C4-2B (cell line): ENCODE data around the gene AHRR.
"Not testable (repeated sequence)": the region's sequence is repeated elsewhere in the genome, so short reads cannot be mapped to it uniquely, and the experiment has no call there.

Experiments
- ZFX ChIP-seq: fragments of 450-650 bp; IDR thresholded peaks from 2 replicates; pipeline ENCODE4 v1.6.1; 2017
- TF ChIP-seq, protein P1 (sequence below): fragments of 450-650 bp; conservative IDR thresholded peaks from 2 replicates; pipeline ENCODE4 v1.5.1; 2017; ENCODE audit warnings: mild to moderate bottlenecking

DNA sequence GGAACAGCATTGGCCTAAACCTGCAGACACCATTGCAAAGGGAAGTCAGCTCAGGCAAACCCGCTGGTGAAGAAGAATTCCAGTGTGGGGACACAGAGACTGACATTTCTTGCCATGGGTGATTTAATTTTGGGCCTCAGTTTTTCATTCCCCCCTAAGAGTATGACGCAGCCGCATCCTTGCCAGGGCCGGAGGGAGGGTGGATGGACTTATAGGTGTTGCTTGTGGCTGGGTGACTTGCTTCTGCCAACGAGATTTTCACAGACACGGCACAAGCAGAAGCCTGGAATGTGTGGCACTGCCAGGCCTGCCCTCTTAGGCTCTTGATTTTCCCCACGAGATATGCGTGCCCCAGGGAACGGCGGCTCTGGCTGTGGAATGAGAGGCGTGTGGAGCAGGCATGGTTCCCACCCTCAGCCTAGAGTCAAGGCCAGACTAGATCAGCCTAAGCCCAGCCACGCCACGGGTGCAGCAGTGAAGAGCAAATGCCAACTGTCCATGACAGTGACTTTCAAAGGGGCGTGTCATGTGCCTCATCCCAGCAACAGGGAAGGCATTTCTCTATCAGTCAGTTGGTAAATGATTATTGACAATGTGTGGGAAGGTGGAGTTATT is 42.4 kb upstream of the AHRR start:
- TF ChIP-seq, protein P1, sequence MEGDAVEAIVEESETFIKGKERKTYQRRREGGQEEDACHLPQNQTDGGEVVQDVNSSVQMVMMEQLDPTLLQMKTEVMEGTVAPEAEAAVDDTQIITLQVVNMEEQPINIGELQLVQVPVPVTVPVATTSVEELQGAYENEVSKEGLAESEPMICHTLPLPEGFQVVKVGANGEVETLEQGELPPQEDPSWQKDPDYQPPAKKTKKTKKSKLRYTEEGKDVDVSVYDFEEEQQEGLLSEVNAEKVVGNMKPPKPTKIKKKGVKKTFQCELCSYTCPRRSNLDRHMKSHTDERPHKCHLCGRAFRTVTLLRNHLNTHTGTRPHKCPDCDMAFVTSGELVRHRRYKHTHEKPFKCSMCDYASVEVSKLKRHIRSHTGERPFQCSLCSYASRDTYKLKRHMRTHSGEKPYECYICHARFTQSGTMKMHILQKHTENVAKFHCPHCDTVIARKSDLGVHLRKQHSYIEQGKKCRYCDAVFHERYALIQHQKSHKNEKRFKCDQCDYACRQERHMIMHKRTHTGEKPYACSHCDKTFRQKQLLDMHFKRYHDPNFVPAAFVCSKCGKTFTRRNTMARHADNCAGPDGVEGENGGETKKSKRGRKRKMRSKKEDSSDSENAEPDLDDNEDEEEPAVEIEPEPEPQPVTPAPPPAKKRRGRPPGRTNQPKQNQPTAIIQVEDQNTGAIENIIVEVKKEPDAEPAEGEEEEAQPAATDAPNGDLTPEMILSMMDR = not testable (repeated sequence)
- not testable (repeated sequence) for TF ChIP-seq ZFX
